GM23338 (cell line): ENCODE measurements around the gene XPNPEP2. TPM values are rescaled to one million over a fixed set of nuclear protein-coding genes. Genes with fewer than 3 reads are reported as not detected.

Experiments
- ATAC-seq: fragments of 200-7000 bp; cut with Tn5 transposase; 3 replicates; pipeline ENCODE4 v1.9.1; 2020
- DNase-seq: peaks from one replicate; pipeline ENCODE4 v3.0.0-alpha.2; 2015; ENCODE audit warnings: low spot score
- H2AFZ ChIP-seq: fragments of 200-600 bp; sonication (generic); 2 replicates; pipeline ENCODE4 v1.8.0; 2016; ENCODE audit warnings: antibody characterized with exemption, mild to moderate bottlenecking, moderate library complexity
- H3F3A ChIP-seq: fragments of 200-600 bp; sonication (generic); replicated peaks from 2 replicates; pipeline ENCODE4 v1.8.0; 2017; ENCODE audit warnings: antibody characterized with exemption, mixed run types, low read depth
- H3K27ac ChIP-seq: fragments of 200-600 bp; sonication (generic); 2 replicates; pipeline ENCODE4 v1.6.1; 2016; ENCODE audit warnings: low read depth
- H3K27me3 ChIP-seq: fragments of 200-600 bp; sonication (generic); 2 replicates; pipeline ENCODE4 v1.8.0; 2016; ENCODE audit warnings: mild to moderate bottlenecking, mixed run types, moderate library complexity; ENCODE audit not compliant: insufficient read depth
- H3K36me3 ChIP-seq: fragments of 200-600 bp; sonication (generic); 2 replicates; pipeline ENCODE4 v1.8.0; 2016; ENCODE audit warnings: mild to moderate bottlenecking; ENCODE audit not compliant: insufficient read depth
- H3K4me1 ChIP-seq: fragments of 200-600 bp; sonication (generic); 2 replicates; pipeline ENCODE4 v1.8.0; 2016; ENCODE audit warnings: mild to moderate bottlenecking, moderate library complexity; ENCODE audit not compliant: insufficient read depth
- H3K4me2 ChIP-seq: fragments of 200-600 bp; sonication (generic); 2 replicates; pipeline ENCODE4 v1.7.1; 2017; ENCODE audit warnings: mixed run types
- H3K4me3 ChIP-seq: fragments of 200-600 bp; sonication (generic); 2 replicates; pipeline ENCODE4 v1.6.1; 2016; ENCODE audit warnings: mixed run types
- H3K79me2 ChIP-seq: fragments of 200-600 bp; sonication (generic); replicated peaks from 2 replicates; pipeline ENCODE4 v1.8.0; 2017; ENCODE audit warnings: mild to moderate bottlenecking; ENCODE audit not compliant: insufficient read depth
- H3K9me2 ChIP-seq: fragments of 200-600 bp; sonication (generic); 2 replicates; pipeline ENCODE4 v1.8.0; 2017; ENCODE audit not compliant: insufficient read depth
- H4K20me1 ChIP-seq: fragments of 200-600 bp; sonication (generic); replicated peaks from 2 replicates; pipeline ENCODE4 v1.8.0; 2017; ENCODE audit warnings: mild to moderate bottlenecking; ENCODE audit not compliant: insufficient read depth
- H3K27ac Mint-ChIP-seq: 2 replicates; pipeline ENCODE4 v1.8.0; 2020; ENCODE audit warnings: inconsistent platforms, mild to moderate bottlenecking, moderate library complexity, mixed read lengths
- H3K27me3 Mint-ChIP-seq: 3 replicates; pipeline ENCODE4 v1.8.0; 2022; ENCODE audit warnings: low read depth, mild to moderate bottlenecking, moderate library complexity, mixed read lengths, inconsistent platforms; ENCODE audit not compliant: insufficient read depth, poor library complexity
- H3K36me3 Mint-ChIP-seq: 3 replicates; pipeline ENCODE4 v1.8.0; 2021; ENCODE audit warnings: low read depth, mild to moderate bottlenecking, inconsistent platforms, moderate library complexity, mixed read lengths
- H3K4me1 Mint-ChIP-seq: 3 replicates; pipeline ENCODE4 v1.8.0; 2020; ENCODE audit warnings: mild to moderate bottlenecking, inconsistent platforms, mixed read lengths
- H3K4me3 Mint-ChIP-seq: 3 replicates; pipeline ENCODE4 v1.8.0; 2021; ENCODE audit warnings: moderate library complexity, mild to moderate bottlenecking, inconsistent platforms, mixed read lengths
- H3K9me3 Mint-ChIP-seq: 3 replicates; pipeline ENCODE4 v1.8.0; 2020; ENCODE audit warnings: moderate library complexity, mild to moderate bottlenecking, inconsistent platforms, mixed read lengths
- CREB1 ChIP-seq: fragments of 250-450 bp; sonication (Bioruptor Pico); IDR thresholded peaks from 2 replicates; pipeline ENCODE4 v1.5.0; 2020; ENCODE audit warnings: low read depth, mild to moderate bottlenecking, moderate library complexity
- EZH2 ChIP-seq: fragments of 200-600 bp; sonication (generic); IDR thresholded peaks from one replicate; pipeline ENCODE4 v1.8.0; 2017; ENCODE audit warnings: antibody characterized with exemption, mild to moderate bottlenecking, low read depth; ENCODE audit not compliant: unreplicated experiment
- EZH2phosphoT487 ChIP-seq: fragments of 200-600 bp; sonication (generic); IDR thresholded peaks from one replicate; pipeline ENCODE4 v1.8.1; 2018; ENCODE audit warnings: antibody characterized with exemption; ENCODE audit not compliant: unreplicated experiment
- JUNB ChIP-seq: IDR thresholded peaks from one replicate; pipeline ENCODE4 v1.6.1; 2016; ENCODE audit warnings: antibody characterized with exemption; ENCODE audit not compliant: unreplicated experiment
- NANOG ChIP-seq: IDR thresholded peaks from 2 replicates; pipeline ENCODE4 v1.6.1; 2016; ENCODE audit warnings: antibody characterized with exemption, borderline replicate concordance
- POLR2AphosphoS5 ChIP-seq: IDR thresholded peaks from 2 replicates; pipeline ENCODE4 v1.6.1; 2016; ENCODE audit warnings: antibody characterized with exemption, low read depth
- STAT1 ChIP-seq: IDR thresholded peaks from one replicate; pipeline ENCODE4 v1.6.1; 2016; ENCODE audit warnings: antibody characterized with exemption; ENCODE audit not compliant: unreplicated experiment
- ZNF114 ChIP-seq: fragments of 250-450 bp; sonication (Bioruptor Pico); IDR thresholded peaks from 2 replicates; pipeline ENCODE4 v1.5.0; 2020; ENCODE audit warnings: mild to moderate bottlenecking, moderate library complexity
- ZNF331 ChIP-seq: fragments of 250-450 bp; sonication (Bioruptor Pico); IDR thresholded peaks from 2 replicates; pipeline ENCODE4 v1.5.0; 2020; ENCODE audit warnings: low read depth, mild to moderate bottlenecking, moderate library complexity
- polyA plus RNA-seq: library from polyadenylated mRNA; unstranded; fragments of >200 nt; fragmentation: Nextera tagmentation; extraction: Ambion mirVana; gene quantifications from 2 replicates; pipeline ENCODE4 v1.2.1, GENCODE V29; 2016
- total RNA-seq: library from RNA; depleted of rRNA; stranded (reverse); fragments of >200 nt; shearing (Covaris generic); gene quantifications from 2 replicates; pipeline ENCODE4 v1.2.3, GENCODE V29; 2014
- TF ChIP-seq, protein P1 (sequence below): fragments of 250-450 bp; sonication (Bioruptor Pico); IDR thresholded peaks from 2 replicates; pipeline ENCODE4 v1.5.0; 2020; ENCODE audit warnings: mild to moderate bottlenecking, moderate library complexity
- TF ChIP-seq, protein P2 (sequence below), 2 experiments: fragments of 200-600 bp in 1 of 2; sonication (generic) in 1 of 2; conservative IDR thresholded peaks; 2 replicates each; pipeline versions ENCODE4 v1.5.1 to v1.6.1; 2016 to 2017; ENCODE audit warnings: antibody characterized with exemption in 2 of 2, low read depth in 2 of 2, mild to moderate bottlenecking in 2 of 2, moderate library complexity in 1 of 2
- TF ChIP-seq, protein P3 (sequence below): IDR thresholded peaks from one replicate; pipeline ENCODE4 v1.6.1; 2018; ENCODE audit warnings: antibody characterized with exemption; ENCODE audit not compliant: unreplicated experiment
- TF ChIP-seq, protein P4 (sequence below): IDR thresholded peaks from 2 replicates; pipeline ENCODE4 v1.6.1; 2016; ENCODE audit warnings: antibody characterized with exemption

XPNPEP2 gene
- total and polyA plus RNA-seq, 2 experiments from 2014 or later = not detected

DNA sequence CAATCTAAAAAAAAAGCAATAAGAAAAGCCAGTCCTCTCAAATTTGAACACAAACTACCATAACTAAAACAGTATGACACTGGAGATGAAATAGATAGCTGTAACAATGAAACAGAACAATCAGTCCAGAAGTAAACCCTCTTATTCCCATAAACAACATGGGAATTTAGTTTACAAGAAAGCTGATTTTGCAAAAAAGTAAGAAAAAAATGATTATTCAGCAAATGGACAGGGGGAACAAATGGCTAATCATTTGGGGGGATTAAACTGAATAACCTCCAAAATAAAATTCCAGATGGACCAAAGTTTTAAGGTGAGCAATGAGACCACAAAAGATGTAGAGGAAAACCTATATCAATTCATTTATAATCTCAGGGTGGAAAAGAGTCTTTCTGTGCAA lies 24.9 kb downstream of the XPNPEP2 start:
- no peak for ATAC-seq
- no peaks in the 10 kb centered on the region for H3K36me3 Mint-ChIP-seq
- no peaks in the 10 kb centered on the region for H3F3A ChIP-seq

More for the DNA sequence above, 24.9 kb downstream of the XPNPEP2 start:
- Histone ChIP-seq H3K4me3 (no peak overlapping the region), H3K27ac (no peak overlapping the region), H4K20me1 (no peaks in the 10 kb centered on the region), H3K36me3 (no peaks in the 10 kb centered on the region), H3K4me2 (no peak overlapping the region), H3K4me1 (no peaks in the 10 kb centered on the region), H3K27me3 (no peaks in the 10 kb centered on the region), H3K79me2 (no peaks in the 10 kb centered on the region), H3K9me2 (no peaks in the 10 kb centered on the region), H2AFZ (no peak overlapping the region)
- TF ChIP-seq, protein P1, sequence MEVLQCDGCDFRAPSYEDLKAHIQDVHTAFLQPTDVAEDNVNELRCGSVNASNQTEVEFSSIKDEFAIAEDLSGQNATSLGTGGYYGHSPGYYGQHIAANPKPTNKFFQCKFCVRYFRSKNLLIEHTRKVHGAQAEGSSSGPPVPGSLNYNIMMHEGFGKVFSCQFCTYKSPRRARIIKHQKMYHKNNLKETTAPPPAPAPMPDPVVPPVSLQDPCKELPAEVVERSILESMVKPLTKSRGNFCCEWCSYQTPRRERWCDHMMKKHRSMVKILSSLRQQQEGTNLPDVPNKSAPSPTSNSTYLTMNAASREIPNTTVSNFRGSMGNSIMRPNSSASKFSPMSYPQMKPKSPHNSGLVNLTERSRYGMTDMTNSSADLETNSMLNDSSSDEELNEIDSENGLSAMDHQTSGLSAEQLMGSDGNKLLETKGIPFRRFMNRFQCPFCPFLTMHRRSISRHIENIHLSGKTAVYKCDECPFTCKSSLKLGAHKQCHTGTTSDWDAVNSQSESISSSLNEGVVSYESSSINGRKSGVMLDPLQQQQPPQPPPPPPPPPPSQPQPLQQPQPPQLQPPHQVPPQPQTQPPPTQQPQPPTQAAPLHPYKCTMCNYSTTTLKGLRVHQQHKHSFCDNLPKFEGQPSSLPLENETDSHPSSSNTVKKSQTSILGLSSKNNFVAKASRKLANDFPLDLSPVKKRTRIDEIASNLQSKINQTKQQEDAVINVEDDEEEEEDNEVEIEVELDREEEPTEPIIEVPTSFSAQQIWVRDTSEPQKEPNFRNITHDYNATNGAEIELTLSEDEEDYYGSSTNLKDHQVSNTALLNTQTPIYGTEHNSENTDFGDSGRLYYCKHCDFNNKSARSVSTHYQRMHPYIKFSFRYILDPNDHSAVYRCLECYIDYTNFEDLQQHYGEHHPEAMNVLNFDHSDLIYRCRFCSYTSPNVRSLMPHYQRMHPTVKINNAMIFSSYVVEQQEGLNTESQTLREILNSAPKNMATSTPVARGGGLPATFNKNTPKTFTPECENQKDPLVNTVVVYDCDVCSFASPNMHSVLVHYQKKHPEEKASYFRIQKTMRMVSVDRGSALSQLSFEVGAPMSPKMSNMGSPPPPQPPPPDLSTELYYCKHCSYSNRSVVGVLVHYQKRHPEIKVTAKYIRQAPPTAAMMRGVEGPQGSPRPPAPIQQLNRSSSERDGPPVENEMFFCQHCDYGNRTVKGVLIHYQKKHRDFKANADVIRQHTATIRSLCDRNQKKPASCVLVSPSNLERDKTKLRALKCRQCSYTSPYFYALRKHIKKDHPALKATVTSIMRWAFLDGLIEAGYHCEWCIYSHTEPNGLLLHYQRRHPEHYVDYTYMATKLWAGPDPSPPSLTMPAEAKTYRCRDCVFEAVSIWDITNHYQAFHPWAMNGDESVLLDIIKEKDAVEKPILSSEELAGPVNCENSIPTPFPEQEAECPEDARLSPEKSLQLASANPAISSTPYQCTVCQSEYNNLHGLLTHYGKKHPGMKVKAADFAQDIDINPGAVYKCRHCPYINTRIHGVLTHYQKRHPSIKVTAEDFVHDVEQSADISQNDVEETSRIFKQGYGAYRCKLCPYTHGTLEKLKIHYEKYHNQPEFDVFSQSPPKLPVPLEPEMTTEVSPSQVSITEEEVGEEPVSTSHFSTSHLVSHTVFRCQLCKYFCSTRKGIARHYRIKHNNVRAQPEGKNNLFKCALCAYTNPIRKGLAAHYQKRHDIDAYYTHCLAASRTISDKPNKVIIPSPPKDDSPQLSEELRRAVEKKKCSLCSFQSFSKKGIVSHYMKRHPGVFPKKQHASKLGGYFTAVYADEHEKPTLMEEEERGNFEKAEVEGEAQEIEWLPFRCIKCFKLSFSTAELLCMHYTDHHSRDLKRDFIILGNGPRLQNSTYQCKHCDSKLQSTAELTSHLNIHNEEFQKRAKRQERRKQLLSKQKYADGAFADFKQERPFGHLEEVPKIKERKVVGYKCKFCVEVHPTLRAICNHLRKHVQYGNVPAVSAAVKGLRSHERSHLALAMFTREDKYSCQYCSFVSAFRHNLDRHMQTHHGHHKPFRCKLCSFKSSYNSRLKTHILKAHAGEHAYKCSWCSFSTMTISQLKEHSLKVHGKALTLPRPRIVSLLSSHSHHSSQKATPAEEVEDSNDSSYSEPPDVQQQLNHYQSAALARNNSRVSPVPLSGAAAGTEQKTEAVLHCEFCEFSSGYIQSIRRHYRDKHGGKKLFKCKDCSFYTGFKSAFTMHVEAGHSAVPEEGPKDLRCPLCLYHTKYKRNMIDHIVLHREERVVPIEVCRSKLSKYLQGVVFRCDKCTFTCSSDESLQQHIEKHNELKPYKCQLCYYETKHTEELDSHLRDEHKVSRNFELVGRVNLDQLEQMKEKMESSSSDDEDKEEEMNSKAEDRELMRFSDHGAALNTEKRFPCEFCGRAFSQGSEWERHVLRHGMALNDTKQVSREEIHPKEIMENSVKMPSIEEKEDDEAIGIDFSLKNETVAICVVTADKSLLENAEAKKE (CRISPR knock-in tag) = no peak
- TF ChIP-seq ZNF114 = no peak
- no peak for TF ChIP-seq EZH2
- TF ChIP-seq EZH2phosphoT487 = no peak
- TF ChIP-seq, protein P2, sequence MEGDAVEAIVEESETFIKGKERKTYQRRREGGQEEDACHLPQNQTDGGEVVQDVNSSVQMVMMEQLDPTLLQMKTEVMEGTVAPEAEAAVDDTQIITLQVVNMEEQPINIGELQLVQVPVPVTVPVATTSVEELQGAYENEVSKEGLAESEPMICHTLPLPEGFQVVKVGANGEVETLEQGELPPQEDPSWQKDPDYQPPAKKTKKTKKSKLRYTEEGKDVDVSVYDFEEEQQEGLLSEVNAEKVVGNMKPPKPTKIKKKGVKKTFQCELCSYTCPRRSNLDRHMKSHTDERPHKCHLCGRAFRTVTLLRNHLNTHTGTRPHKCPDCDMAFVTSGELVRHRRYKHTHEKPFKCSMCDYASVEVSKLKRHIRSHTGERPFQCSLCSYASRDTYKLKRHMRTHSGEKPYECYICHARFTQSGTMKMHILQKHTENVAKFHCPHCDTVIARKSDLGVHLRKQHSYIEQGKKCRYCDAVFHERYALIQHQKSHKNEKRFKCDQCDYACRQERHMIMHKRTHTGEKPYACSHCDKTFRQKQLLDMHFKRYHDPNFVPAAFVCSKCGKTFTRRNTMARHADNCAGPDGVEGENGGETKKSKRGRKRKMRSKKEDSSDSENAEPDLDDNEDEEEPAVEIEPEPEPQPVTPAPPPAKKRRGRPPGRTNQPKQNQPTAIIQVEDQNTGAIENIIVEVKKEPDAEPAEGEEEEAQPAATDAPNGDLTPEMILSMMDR (conservative IDR thresholded peaks at IDR 0.05; ENCODE audit: low read depth in 2 of 2) = no peak
- TF ChIP-seq POLR2AphosphoS5 = no peak
- TF ChIP-seq, protein P3, sequence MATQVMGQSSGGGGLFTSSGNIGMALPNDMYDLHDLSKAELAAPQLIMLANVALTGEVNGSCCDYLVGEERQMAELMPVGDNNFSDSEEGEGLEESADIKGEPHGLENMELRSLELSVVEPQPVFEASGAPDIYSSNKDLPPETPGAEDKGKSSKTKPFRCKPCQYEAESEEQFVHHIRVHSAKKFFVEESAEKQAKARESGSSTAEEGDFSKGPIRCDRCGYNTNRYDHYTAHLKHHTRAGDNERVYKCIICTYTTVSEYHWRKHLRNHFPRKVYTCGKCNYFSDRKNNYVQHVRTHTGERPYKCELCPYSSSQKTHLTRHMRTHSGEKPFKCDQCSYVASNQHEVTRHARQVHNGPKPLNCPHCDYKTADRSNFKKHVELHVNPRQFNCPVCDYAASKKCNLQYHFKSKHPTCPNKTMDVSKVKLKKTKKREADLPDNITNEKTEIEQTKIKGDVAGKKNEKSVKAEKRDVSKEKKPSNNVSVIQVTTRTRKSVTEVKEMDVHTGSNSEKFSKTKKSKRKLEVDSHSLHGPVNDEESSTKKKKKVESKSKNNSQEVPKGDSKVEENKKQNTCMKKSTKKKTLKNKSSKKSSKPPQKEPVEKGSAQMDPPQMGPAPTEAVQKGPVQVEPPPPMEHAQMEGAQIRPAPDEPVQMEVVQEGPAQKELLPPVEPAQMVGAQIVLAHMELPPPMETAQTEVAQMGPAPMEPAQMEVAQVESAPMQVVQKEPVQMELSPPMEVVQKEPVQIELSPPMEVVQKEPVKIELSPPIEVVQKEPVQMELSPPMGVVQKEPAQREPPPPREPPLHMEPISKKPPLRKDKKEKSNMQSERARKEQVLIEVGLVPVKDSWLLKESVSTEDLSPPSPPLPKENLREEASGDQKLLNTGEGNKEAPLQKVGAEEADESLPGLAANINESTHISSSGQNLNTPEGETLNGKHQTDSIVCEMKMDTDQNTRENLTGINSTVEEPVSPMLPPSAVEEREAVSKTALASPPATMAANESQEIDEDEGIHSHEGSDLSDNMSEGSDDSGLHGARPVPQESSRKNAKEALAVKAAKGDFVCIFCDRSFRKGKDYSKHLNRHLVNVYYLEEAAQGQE = no peak
- no peak for TF ChIP-seq CREB1 (CRISPR knock-in tag)
- TF ChIP-seq JUNB = no peak
- no peak for TF ChIP-seq STAT1
- TF ChIP-seq, protein P4, sequence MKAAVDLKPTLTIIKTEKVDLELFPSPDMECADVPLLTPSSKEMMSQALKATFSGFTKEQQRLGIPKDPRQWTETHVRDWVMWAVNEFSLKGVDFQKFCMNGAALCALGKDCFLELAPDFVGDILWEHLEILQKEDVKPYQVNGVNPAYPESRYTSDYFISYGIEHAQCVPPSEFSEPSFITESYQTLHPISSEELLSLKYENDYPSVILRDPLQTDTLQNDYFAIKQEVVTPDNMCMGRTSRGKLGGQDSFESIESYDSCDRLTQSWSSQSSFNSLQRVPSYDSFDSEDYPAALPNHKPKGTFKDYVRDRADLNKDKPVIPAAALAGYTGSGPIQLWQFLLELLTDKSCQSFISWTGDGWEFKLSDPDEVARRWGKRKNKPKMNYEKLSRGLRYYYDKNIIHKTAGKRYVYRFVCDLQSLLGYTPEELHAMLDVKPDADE = no peak
- no peak for TF ChIP-seq ZNF331 (CRISPR knock-in tag)
- TF ChIP-seq NANOG = no peak
- Mint-ChIP-seq H3K27ac (no peak overlapping the region), H3K9me3 (no peaks in the 10 kb centered on the region), H3K4me3 (no peak overlapping the region), H3K4me1 (no peaks in the 10 kb centered on the region), H3K27me3 (peaks cover 5% of the 10 kb centered on the region)
- no peak for DNase-seq
